Neural progenitor cell (in vitro differentiated cells): ENCODE results near the gene NRCAM.

Experiments
- CTCF ChIP-seq: fragments of 200-600 bp; sonication (generic); IDR thresholded peaks from 2 replicates; pipeline ENCODE4 v1.5.1; 2017; ENCODE audit warnings: antibody characterized with exemption, mild to moderate bottlenecking
- EZH2 ChIP-seq: fragments of 200-600 bp; sonication (generic); IDR thresholded peaks from 2 replicates; pipeline ENCODE4 v1.6.1; 2017; ENCODE audit warnings: antibody characterized with exemption, mild to moderate bottlenecking, moderate library complexity

- TF ChIP-seq CTCF (no peak), EZH2 (no peak)
These were observed 260.2 kb downstream of the NRCAM start for GRCh38 chr7:108196004-108196403.
